SH-SY5Y (cell line): ENCODE results near the gene FBLIM1.

Experiments
- GATA2 ChIP-seq: IDR thresholded peaks from 2 replicates; pipeline ENCODE4 v1.6.1; 2011; ENCODE audit warnings: mild to moderate bottlenecking, low read depth, low read length
- GATA3 ChIP-seq: IDR thresholded peaks from 2 replicates; pipeline ENCODE4 v1.6.1; 2011; ENCODE audit warnings: low read depth, mild to moderate bottlenecking, low read length, moderate library complexity

GRCh38 chr1:15802234-15802965 lies 43.8 kb downstream of the FBLIM1 start:
- TF ChIP-seq GATA2 = no peak
- no peak for TF ChIP-seq GATA3
